GM12878 (cell line): Measurements from ENCODE around the gene C1orf210. TPM values are rescaled to one million over a fixed set of nuclear protein-coding genes. Genes with fewer than 3 reads are reported as not detected.

Experiments used
- ATAC-seq: fragments of 200-7000 bp; cut with Tn5 transposase; 3 replicates; pipeline ENCODE4 v1.9.1; 2020; ENCODE audit warnings: mild to moderate bottlenecking, moderate library complexity
- BruUV-seq: library from RNA; stranded (reverse); fragments of 400-500 nt; replicated peaks from 2 replicates; lab custom pipeline; 2021; lab: Mats Ljungman, UMichigan
- CTCF ChIA-PET: fragments of 300-600 bp; sonication (Branson Sonifier 250); formaldehyde crosslinking; extraction: SDS; loops from one replicate; lab custom pipeline; 2021; ENCODE audit warnings: inconsistent platforms; lab: Yijun Ruan, JAX
- POLR2A ChIA-PET: fragments of 350-600 bp; formaldehyde crosslinking; extraction: SDS; loops from one replicate; lab custom pipeline; 2021; ENCODE audit warnings: inconsistent platforms; lab: Charles Lee
- RAD21 ChIA-PET: fragments of 300-600 bp; sonication (Branson Sonifier 250); formaldehyde crosslinking; loops from one replicate; lab custom pipeline; 2023; ENCODE audit warnings: antibody characterized with exemption; ENCODE audit not compliant: unreplicated experiment; lab: Charles Lee
- SMC1A ChIA-PET: fragments of 300-600 bp; sonication (Branson Sonifier 250); formaldehyde crosslinking; loops from one replicate; lab custom pipeline; 2023; ENCODE audit not compliant: unreplicated experiment, uncharacterized antibody; lab: Charles Lee
- DNase-seq: peaks from one replicate; pipeline ENCODE4 v3.0.0-alpha.2; 2011; ENCODE audit warnings: low read depth, low spot score
- FAIRE-seq: peaks from 3 replicates; lab custom pipeline; 2011; peaks lifted over from hg19 to GRCh38; lab: Jason Lieb, UNC
- H2AFZ ChIP-seq: 2 replicates; pipeline ENCODE4 v1.6.0; 2011; ENCODE audit warnings: low read depth, low read length, control low read depth; ENCODE audit not compliant: control insufficient read depth
- H3K27ac ChIP-seq: 2 replicates; pipeline ENCODE4 v1.5.1; 2011; ENCODE audit warnings: control low read depth; ENCODE audit not compliant: control insufficient read depth, insufficient read depth
- H3K27me3 ChIP-seq, 2 experiments: replicated peaks in 1 of 2; 2 replicates each; pipeline versions ENCODE4 v1.6.0 to v1.6.1; 2011; ENCODE audit warnings: low read length in 1 of 2; ENCODE audit not compliant: control insufficient read depth in 2 of 2, insufficient read depth in 2 of 2
- H3K36me3 ChIP-seq, 2 experiments: 2 replicates each; pipeline ENCODE4 v1.5.1; 2011; ENCODE audit warnings: low read length in 1 of 2; ENCODE audit not compliant: control insufficient read depth in 2 of 2, insufficient read depth in 2 of 2
- H3K4me1 ChIP-seq: 2 replicates; pipeline ENCODE4 v1.6.1; 2011; ENCODE audit warnings: mild to moderate bottlenecking, low read length, moderate library complexity, mixed read lengths; ENCODE audit not compliant: control insufficient read depth, insufficient read depth
- H3K4me2 ChIP-seq: 2 replicates; pipeline ENCODE4 v1.6.0; 2011; ENCODE audit warnings: control low read depth; ENCODE audit not compliant: control insufficient read depth, insufficient read depth
- H3K4me3 ChIP-seq: fragments of 200-600 bp; sonication (generic); 2 replicates; pipeline ENCODE4 v1.5.1; 2016
- H3K79me2 ChIP-seq: 2 replicates; pipeline ENCODE4 v1.6.0; 2011; ENCODE audit warnings: low read length; ENCODE audit not compliant: control insufficient read depth, insufficient read depth
- H3K9ac ChIP-seq: 2 replicates; pipeline ENCODE4 v1.8.0; 2011; ENCODE audit warnings: low read length, control low read depth, mixed read lengths; ENCODE audit not compliant: control insufficient read depth, insufficient read depth
- H3K9me3 ChIP-seq: replicated peaks from 3 replicates; pipeline ENCODE4 v1.5.1; 2011; ENCODE audit warnings: mild to moderate bottlenecking, low read length; ENCODE audit not compliant: control insufficient read depth, insufficient read depth
- H4K20me1 ChIP-seq: 2 replicates; pipeline ENCODE4 v1.6.0; 2011; ENCODE audit not compliant: control insufficient read depth, insufficient read depth
- ATF2 ChIP-seq: IDR thresholded peaks from 2 replicates; pipeline ENCODE4 v1.6.1; 2012; ENCODE audit warnings: low read length, inconsistent platforms
- BCL3 ChIP-seq: IDR thresholded peaks from 2 replicates; pipeline ENCODE4 v1.6.1; 2011; ENCODE audit warnings: borderline replicate concordance, low read depth, mild to moderate bottlenecking, moderate library complexity, low read length; ENCODE audit not compliant: insufficient read depth, poor library complexity, severe bottlenecking
- CHD4 ChIP-seq: fragments of 200-600 bp; sonication (generic); IDR thresholded peaks from 2 replicates; pipeline ENCODE4 v1.6.1; 2016; ENCODE audit warnings: mild to moderate bottlenecking
- HDAC2 ChIP-seq: fragments of 200-600 bp; sonication (generic); IDR thresholded peaks from 2 replicates; pipeline ENCODE4 v1.6.1; 2017
- MYB ChIP-seq: fragments of 150-350 bp; IDR thresholded peaks from 2 replicates; pipeline ENCODE4 v1.6.1; 2014; ENCODE audit warnings: mild to moderate bottlenecking, low read depth, low read length, borderline replicate concordance
- NR2F1 ChIP-seq: fragments of 450-650 bp; conservative IDR thresholded peaks from 2 replicates; pipeline ENCODE4 v1.6.1; 2017; ENCODE audit warnings: mild to moderate bottlenecking
- PAX5 ChIP-seq: IDR thresholded peaks from 2 replicates; pipeline ENCODE4 v1.6.1; 2011; ENCODE audit warnings: low read depth, low read length, borderline replicate concordance
- RAD21 ChIP-seq: IDR thresholded peaks from 2 replicates; pipeline ENCODE4 v1.6.1; 2011; ENCODE audit warnings: mild to moderate bottlenecking, low read depth, low read length, moderate library complexity; ENCODE audit not compliant: insufficient read depth
- RELB ChIP-seq: fragments of 450-650 bp; IDR thresholded peaks from 2 replicates; pipeline ENCODE4 v1.6.1; 2017; ENCODE audit warnings: low read depth, mild to moderate bottlenecking, moderate library complexity
- SP1 ChIP-seq: IDR thresholded peaks from one replicate; pipeline ENCODE4 v1.6.1; 2011; ENCODE audit warnings: low read depth, low read length
- STAT3 ChIP-seq: IDR thresholded peaks from 2 replicates; pipeline ENCODE4 v1.6.1; 2011; ENCODE audit warnings: low read depth, low read length, improper control_type of control experiment
- ZBED1 ChIP-seq: IDR thresholded peaks from 2 replicates; pipeline ENCODE4 v1.6.1; 2016; ENCODE audit warnings: borderline replicate concordance
- WGBS: methylation state at CpG from one replicate; pipeline ENCODE4 v1.1.6; 2016; ENCODE audit warnings: low lambda C conversion rate; ENCODE audit not compliant: insufficient replicate concordance, insufficient coverage; ENCODE audit errors: missing lambda C conversion rate; 5-methylcytosine and 5-hydroxymethylcytosine counted together
- in situ Hi-C: fragments of 300-500 bp; cut with MboI; formaldehyde crosslinking; loops from 9 replicates; pipeline ENCODE4 v1.14.3; 2018; ENCODE audit warnings: mixed read lengths
- intact Hi-C: fragments of 100-400 bp; cut with micrococcal nuclease; formaldehyde crosslinking; loops from one replicate; pipeline ENCODE4 v1.14.2; 2022; ENCODE audit not compliant: unreplicated experiment
- polyA plus RNA-seq, 11 experiments: library from polyadenylated mRNA; depleted of rRNA in 4 of 11; unstranded in 6 of 11; stranded (reverse) in 5 of 11; fragments of >200 nt; fragmentation: Nextera tagmentation in 4 of 11; fragmentation: Illumina TruSeq in 1 of 11; extraction: Ambion mirVana in 4 of 11; extraction: Trizol in 1 of 11; gene quantifications; 1 replicate in 1 of 11; 2 replicates in 10 of 11; pipeline versions ENCODE4 v1.2.1 to v1.2.3, GENCODE V29; 2011 to 2016; ENCODE audit warnings: inconsistent platforms in 2 of 11, missing spikeins in 2 of 11, low read depth in 1 of 11
- total RNA-seq, 4 experiments: library from RNA; depleted of rRNA in 3 of 4; stranded (reverse); fragments of >200 nt in 3 of 4; fragmentation: Illumina TruSeq in 1 of 4; extraction: Trizol in 1 of 4; gene quantifications; 2 replicates each; pipeline versions ENCODE4 v1.2.1 to v1.2.3, GENCODE V29; 2013 to 2021

C1orf210 gene
- total and polyA plus RNA-seq, 10 of the 15 experiments (the other 5 are each of a cell fraction or from before 2014, with no cell fraction given): 0.07 TPM; not detected in 9

DNA sequence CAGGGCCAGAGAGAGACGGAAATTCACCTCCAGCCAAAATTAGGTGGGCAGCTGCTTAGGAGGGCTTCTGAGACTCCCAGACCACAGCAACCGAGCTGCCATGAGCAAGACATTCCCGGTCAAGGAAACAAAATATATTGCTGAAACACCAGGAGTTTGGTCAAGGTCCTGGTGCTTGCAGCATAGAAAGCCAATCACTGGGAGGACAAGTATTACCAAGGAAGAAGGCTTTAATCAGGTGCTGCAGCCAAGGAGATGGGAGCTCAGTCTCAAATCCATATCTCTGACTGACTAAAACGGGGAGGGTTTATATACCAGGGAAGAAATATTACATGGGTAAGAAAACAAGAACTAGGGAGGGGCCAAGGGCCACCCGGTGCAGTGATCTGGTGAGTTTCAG, 34.4 kb downstream of the C1orf210 start:
- Histone ChIP-seq H3K4me2 (no peak overlapping the region), H3K27me3 (no peaks in the 10 kb centered on the region), H3K79me2 (no peaks in the 10 kb centered on the region), H2AFZ (no peak overlapping the region), H3K4me1 (no peaks in the 10 kb centered on the region), H3K9me3 (no peaks in the 10 kb centered on the region; the same call in 2 of the 3 replicates), H3K4me3 (no peak overlapping the region), H3K27ac (no peak overlapping the region), H3K9ac (no peak overlapping the region), H4K20me1 (no peaks in the 10 kb centered on the region), H3K36me3 (no peaks in the 10 kb centered on the region)
- no TSS peak for BruUV-seq
- in situ Hi-C loops (no loop called here), intact Hi-C loops (no loop called here)
- ChIA-PET SMC1A (interaction anchor here (1.4 kb wide), 1 partner anchor 13 kb away, joined by 4 read pairs; no protein-coding TSS in a partner anchor), POLR2A (no interaction called here), CTCF (interaction anchor here (0.6 kb wide), 1 partner anchor 16 kb away, joined by 4 read pairs; no protein-coding TSS in a partner anchor), RAD21 (no interaction called here)
- no peak for TF ChIP-seq CHD4
- TF ChIP-seq NR2F1: no peak
- no peak for TF ChIP-seq RAD21
- no peak for TF ChIP-seq STAT3
- TF ChIP-seq RELB: no peak
- TF ChIP-seq PAX5: no peak
- 61% methylated on average over 5 of the region's 5 CpGs for WGBS
- FAIRE-seq: no peak
- no peak for ATAC-seq
- no peak for DNase-seq

DNA sequence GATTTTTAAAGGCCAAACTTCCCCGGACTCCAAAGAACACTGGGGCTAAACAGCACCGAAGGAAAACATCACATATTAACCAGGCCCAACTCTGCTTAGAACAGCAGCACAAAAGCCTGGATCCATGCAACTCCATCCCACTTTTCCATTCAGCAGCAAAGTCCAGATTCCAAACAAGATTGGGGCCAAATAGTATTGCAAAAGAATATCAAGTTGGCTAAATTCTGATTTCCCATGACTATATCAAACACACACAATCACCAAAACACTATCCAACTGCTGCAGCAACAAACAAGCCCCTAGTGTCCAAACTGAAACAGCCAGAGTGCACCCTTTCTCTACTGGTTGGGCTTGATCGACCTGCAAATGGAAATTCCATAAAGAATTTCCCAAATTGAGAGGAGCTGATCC, 35.0 kb downstream of the C1orf210 start:
- ChIA-PET CTCF (interaction anchor here (0.6 kb wide), 1 partner anchor 16 kb away, joined by 4 read pairs; no protein-coding TSS in a partner anchor), RAD21 (no interaction called here), POLR2A (no interaction called here), SMC1A (no interaction called here)
- Histone ChIP-seq H3K4me1 (no peaks in the 10 kb centered on the region), H3K27me3 (no peaks in the 10 kb centered on the region), H3K27ac (no peak overlapping the region), H3K4me2 (no peak overlapping the region), H3K79me2 (no peaks in the 10 kb centered on the region), H3K9me3 (no peaks in the 10 kb centered on the region; the same call in 2 of the 3 replicates), H4K20me1 (no peaks in the 10 kb centered on the region), H3K36me3 (no peaks in the 10 kb centered on the region), H3K4me3 (no peak overlapping the region), H3K9ac (no peak overlapping the region), H2AFZ (no peak overlapping the region)
- DNase-seq: no peak
- no peak for ATAC-seq
- FAIRE-seq: no peak
- intact Hi-C loops (no loop called here), in situ Hi-C loops (no loop called here)
- BruUV-seq: no TSS peak
- WGBS: 67% methylated on average over 3 of the region's 3 CpGs
- TF ChIP-seq ATF2 (no peak), HDAC2 (no peak), BCL3 (no peak), SP1 (no peak), ZBED1 (no peak), MYB (no peak), RELB (no peak)
